ENCODE data around the gene NEDD9. TPM values are rescaled to one million over a fixed set of nuclear protein-coding genes. Genes with fewer than 3 reads are reported as not detected.

Gene NEDD9
- total and polyA plus RNA-seq, 2 of the 13 experiments (the other 11 are each of a cell fraction or from before 2014, with no cell fraction given) = 27.1 to 389 TPM

DNA sequence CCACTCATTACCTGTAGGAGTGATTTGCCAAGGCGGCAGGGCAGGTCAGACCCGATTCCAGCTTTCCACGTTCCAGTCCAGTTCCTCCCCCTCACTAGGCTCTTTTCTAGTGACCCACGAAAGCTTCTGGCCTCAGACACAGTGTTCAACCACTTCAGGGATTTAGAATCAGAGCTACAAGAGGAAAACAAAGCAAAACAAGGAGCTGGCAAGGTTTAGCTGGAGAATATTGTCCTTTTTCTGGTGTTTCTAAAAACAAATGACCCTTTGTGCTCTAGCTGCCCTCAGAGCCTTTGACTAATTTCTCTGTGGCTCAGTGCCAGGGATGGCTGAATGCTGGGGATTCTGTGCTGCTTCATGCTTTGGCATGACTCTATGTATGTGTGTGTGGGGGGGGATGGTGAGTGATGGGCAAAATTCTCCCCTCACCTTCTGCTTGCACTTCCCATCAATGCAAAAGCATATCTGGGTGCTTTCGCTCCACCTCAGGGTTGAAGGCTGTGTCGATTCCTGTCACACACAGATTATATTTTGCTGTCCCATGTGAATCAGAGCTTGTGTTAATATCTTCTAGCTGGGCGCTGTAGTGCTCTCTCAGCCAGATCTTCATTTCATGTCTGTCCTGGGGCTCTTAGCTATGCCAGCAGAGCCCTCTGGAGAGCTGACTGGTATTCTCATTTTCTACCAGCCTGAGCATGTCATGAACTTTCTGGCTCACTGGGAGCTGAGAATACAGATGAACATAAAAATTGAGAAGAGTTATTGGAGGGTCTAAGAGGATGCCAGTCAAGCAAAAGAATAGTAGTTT is 19.3 kb upstream of the NEDD9 start (continued):
- TF ChIP-seq ZNF569 (CRISPR knock-in tag; IDR thresholded peaks at IDR 0.05; ENCODE audit: borderline replicate concordance) (no peak), FOXA1 (IDR thresholded peaks at IDR 0.05) (no peak), FOXA1 (CRISPR knock-in tag; IDR thresholded peaks at IDR 0.05) (no peak)
- TF ChIP-seq, protein P1, sequence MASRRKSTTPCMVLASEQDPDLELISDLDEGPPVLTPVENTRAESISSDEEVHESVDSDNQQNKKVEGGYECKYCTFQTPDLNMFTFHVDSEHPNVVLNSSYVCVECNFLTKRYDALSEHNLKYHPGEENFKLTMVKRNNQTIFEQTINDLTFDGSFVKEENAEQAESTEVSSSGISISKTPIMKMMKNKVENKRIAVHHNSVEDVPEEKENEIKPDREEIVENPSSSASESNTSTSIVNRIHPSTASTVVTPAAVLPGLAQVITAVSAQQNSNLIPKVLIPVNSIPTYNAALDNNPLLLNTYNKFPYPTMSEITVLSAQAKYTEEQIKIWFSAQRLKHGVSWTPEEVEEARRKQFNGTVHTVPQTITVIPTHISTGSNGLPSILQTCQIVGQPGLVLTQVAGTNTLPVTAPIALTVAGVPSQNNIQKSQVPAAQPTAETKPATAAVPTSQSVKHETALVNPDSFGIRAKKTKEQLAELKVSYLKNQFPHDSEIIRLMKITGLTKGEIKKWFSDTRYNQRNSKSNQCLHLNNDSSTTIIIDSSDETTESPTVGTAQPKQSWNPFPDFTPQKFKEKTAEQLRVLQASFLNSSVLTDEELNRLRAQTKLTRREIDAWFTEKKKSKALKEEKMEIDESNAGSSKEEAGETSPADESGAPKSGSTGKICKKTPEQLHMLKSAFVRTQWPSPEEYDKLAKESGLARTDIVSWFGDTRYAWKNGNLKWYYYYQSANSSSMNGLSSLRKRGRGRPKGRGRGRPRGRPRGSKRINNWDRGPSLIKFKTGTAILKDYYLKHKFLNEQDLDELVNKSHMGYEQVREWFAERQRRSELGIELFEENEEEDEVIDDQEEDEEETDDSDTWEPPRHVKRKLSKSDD (CRISPR knock-in tag; IDR thresholded peaks at IDR 0.05; ENCODE audit: low read depth) = no peak

DNA sequence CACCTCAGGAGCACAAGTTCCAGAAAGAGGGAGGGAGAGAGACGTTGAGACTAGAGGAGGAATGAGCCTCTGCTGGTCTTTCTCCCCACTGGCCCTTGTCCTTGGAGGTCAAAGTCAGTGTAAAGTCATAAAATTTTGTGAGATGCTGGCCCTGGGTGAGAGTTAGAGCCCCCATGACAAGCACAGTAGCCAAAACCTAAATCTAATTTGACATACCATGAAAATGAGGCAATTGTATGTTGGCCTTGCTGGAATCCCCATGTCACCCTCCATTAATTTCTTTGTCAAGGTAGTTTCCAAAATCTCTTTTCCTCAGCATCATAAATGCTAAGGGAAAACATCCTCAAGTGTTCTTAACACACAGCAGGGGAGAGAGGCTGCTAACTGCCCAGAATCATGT is 17.6 kb upstream of the NEDD9 start:
- in situ Hi-C loops (cut with HindIII; ENCODE audit: extremely low pct_ligation_motif_present, low pct_unique_long_range_greater_than_20kb) = no loop called here
- Histone ChIP-seq H3K4me3 (replicated peaks in 1 of 3; ENCODE audit: insufficient read depth in 1 of 3, low read depth in 2 of 3, low read length in 3 of 3) (no peak overlapping the region), H3K36me3 (replicated peaks in 1 of 2; ENCODE audit: control insufficient read depth in 1 of 2, insufficient read depth in 2 of 2, low read length in 2 of 2) (no peaks in the 10 kb centered on the region), H3K9ac (ENCODE audit: insufficient read depth, low read depth, low read length) (no peak overlapping the region), H3K4me1 (ENCODE audit: insufficient read depth, low read length) (peaks cover 30% of the 10 kb centered on the region), H3K27me3 (ENCODE audit: control insufficient read depth in 1 of 2, insufficient read depth in 2 of 2, low read length in 2 of 2) (no peaks in the 10 kb centered on the region), H2AFZ (ENCODE audit: low read length) (no peak overlapping the region), H3K27ac (ENCODE audit: extremely low read length, insufficient read depth, low read length) (no peak overlapping the region), H3K9me3 (ENCODE audit: low read length) (peaks cover 6% of the 10 kb centered on the region), H3K79me2 (ENCODE audit: insufficient read depth, low read length) (no peaks in the 10 kb centered on the region), H3K4me2 (ENCODE audit: low read depth, low read length) (no peak overlapping the region), H4K20me1 (ENCODE audit: insufficient read depth, low read length) (no peaks in the 10 kb centered on the region)
- 100% methylated on average over 1 of the region's 1 CpG for WGBS (ENCODE audit: low lambda C conversion rate)
- POLR2A ChIA-PET = no interaction called here
- intact Hi-C loops (cut with micrococcal nuclease; ENCODE audit: unreplicated experiment) = no loop called here
- ATAC-seq (no peak), DNase-seq (ENCODE audit: low spot score) (no peak), FAIRE-seq (no peak)
- CTCF ChIA-PET (ENCODE audit: low intra/inter-chr PET ratio, low total read pairs) = no interaction called here
- no TSS peak for BruUV-seq (replicated peaks)
- TF ChIP-seq MATR3 (CRISPR knock-in tag; IDR thresholded peaks at IDR 0.05) (no peak), ZNF776 (CRISPR knock-in tag; IDR thresholded peaks at IDR 0.05) (no peak), ZNF12 (CRISPR knock-in tag; IDR thresholded peaks at IDR 0.05) (no peak), RXRB (CRISPR knock-in tag; IDR thresholded peaks at IDR 0.05; ENCODE audit: borderline replicate concordance) (no peak), HOXA3 (CRISPR knock-in tag; IDR thresholded peaks at IDR 0.05) (no peak), HNRNPH1 (optimal IDR thresholded peaks at IDR 0.05; ENCODE audit: low read depth, low read length) (no peak), ZFP36 (IDR thresholded peaks at IDR 0.05; ENCODE audit: borderline replicate concordance, low read depth, low read length, partially characterized antibody) (no peak), KDM5A (IDR thresholded peaks at IDR 0.05; ENCODE audit: borderline replicate concordance, low read length) (no peak)
- TF ChIP-seq, protein P2, sequence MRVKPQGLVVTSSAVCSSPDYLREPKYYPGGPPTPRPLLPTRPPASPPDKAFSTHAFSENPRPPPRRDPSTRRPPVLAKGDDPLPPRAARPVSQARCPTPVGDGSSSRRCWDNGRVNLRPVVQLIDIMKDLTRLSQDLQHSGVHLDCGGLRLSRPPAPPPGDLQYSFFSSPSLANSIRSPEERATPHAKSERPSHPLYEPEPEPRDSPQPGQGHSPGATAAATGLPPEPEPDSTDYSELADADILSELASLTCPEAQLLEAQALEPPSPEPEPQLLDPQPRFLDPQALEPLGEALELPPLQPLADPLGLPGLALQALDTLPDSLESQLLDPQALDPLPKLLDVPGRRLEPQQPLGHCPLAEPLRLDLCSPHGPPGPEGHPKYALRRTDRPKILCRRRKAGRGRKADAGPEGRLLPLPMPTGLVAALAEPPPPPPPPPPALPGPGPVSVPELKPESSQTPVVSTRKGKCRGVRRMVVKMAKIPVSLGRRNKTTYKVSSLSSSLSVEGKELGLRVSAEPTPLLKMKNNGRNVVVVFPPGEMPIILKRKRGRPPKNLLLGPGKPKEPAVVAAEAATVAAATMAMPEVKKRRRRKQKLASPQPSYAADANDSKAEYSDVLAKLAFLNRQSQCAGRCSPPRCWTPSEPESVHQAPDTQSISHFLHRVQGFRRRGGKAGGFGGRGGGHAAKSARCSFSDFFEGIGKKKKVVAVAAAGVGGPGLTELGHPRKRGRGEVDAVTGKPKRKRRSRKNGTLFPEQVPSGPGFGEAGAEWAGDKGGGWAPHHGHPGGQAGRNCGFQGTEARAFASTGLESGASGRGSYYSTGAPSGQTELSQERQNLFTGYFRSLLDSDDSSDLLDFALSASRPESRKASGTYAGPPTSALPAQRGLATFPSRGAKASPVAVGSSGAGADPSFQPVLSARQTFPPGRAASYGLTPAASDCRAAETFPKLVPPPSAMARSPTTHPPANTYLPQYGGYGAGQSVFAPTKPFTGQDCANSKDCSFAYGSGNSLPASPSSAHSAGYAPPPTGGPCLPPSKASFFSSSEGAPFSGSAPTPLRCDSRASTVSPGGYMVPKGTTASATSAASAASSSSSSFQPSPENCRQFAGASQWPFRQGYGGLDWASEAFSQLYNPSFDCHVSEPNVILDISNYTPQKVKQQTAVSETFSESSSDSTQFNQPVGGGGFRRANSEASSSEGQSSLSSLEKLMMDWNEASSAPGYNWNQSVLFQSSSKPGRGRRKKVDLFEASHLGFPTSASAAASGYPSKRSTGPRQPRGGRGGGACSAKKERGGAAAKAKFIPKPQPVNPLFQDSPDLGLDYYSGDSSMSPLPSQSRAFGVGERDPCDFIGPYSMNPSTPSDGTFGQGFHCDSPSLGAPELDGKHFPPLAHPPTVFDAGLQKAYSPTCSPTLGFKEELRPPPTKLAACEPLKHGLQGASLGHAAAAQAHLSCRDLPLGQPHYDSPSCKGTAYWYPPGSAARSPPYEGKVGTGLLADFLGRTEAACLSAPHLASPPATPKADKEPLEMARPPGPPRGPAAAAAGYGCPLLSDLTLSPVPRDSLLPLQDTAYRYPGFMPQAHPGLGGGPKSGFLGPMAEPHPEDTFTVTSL (CRISPR knock-in tag; IDR thresholded peaks at IDR 0.05; ENCODE audit: borderline replicate concordance) = no peak
- TF ChIP-seq, protein P3, sequence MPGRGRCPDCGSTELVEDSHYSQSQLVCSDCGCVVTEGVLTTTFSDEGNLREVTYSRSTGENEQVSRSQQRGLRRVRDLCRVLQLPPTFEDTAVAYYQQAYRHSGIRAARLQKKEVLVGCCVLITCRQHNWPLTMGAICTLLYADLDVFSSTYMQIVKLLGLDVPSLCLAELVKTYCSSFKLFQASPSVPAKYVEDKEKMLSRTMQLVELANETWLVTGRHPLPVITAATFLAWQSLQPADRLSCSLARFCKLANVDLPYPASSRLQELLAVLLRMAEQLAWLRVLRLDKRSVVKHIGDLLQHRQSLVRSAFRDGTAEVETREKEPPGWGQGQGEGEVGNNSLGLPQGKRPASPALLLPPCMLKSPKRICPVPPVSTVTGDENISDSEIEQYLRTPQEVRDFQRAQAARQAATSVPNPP (CRISPR knock-in tag; IDR thresholded peaks at IDR 0.05) = no peak

Measured in HepG2 (cell line).